NAMALWA (cell line): ENCODE results near the gene ZSCAN5B.
A peak's percentile ranks its signal among the peaks of the same experiment; 100 is the strongest.
"Not testable (repeated sequence)": the region's sequence is repeated elsewhere in the genome, so short reads cannot be mapped to it uniquely, and the experiment has no call there.

Experiments used
- DNase-seq: peaks from one replicate; pipeline ENCODE4 v3.0.0-alpha.2; 2015; ENCODE audit warnings: low spot score

The ZSCAN5B gene

GRCh38 chr19:56197646-56198045 lies at the start of gene ZSCAN5B:
Gene ZSCAN5B (minus strand): TSS chr19:56197783. CDS start chr19:56193052, 4,731 bp downstream.
- not testable (repeated sequence) for DNase-seq

GRCh38 chr19:56245764-56246163 lies 48.2 kb upstream of the ZSCAN5B start:
- not testable (repeated sequence) for DNase-seq

- DNase-seq: no peak
Measured at GRCh38 chr19:56245121-56245740, 47.6 kb upstream of the ZSCAN5B start.

- DNase-seq: no peak
Measured at GRCh38 chr19:56223481-56223880, 25.9 kb upstream of the ZSCAN5B start.

- no peak for DNase-seq
Measured at GRCh38 chr19:56222901-56223300, 25.3 kb upstream of the ZSCAN5B start.

- DNase-seq: no peak
Measured at GRCh38 chr19:56221851-56222250, 24.3 kb upstream of the ZSCAN5B start.

GRCh38 chr19:56221442-56221841 lies 23.9 kb upstream of the ZSCAN5B start:
- DNase-seq: peak; percentile 8

GRCh38 chr19:56218961-56219360 lies 21.4 kb upstream of the ZSCAN5B start:
- DNase-seq: no peak

GRCh38 chr19:56217039-56217949 lies 19.7 kb upstream of the ZSCAN5B start:
- DNase-seq: no peak

- no peak for DNase-seq
Measured at GRCh38 chr19:56211718-56212117, 14.1 kb upstream of the ZSCAN5B start.

GRCh38 chr19:56210036-56210435 lies 12.5 kb upstream of the ZSCAN5B start:
- not testable (repeated sequence) for DNase-seq

- DNase-seq: no peak
Measured at GRCh38 chr19:56209091-56209490, 11.5 kb upstream of the ZSCAN5B start.

GRCh38 chr19:56207581-56207980 lies 10.0 kb upstream of the ZSCAN5B start:
- DNase-seq: not testable (repeated sequence)

- no peak for DNase-seq
Measured at GRCh38 chr19:56201973-56202372, 4.4 kb upstream of the ZSCAN5B start, which contains the start of gene ZSCAN5C. Gene ZSCAN5C (plus strand): TSS chr19:56202273. CDS start chr19:56205914, 3,641 bp downstream.

- no peak for DNase-seq
Measured at GRCh38 chr19:56199687-56200086, 2.1 kb upstream of the ZSCAN5B start.

- DNase-seq: no peak
Measured at GRCh38 chr19:56193981-56194640, 3.5 kb downstream of the ZSCAN5B start.

- DNase-seq: no peak
Measured at GRCh38 chr19:56191711-56192110, 5.9 kb downstream of the ZSCAN5B start.

- no peak for DNase-seq
Measured at GRCh38 chr19:56191115-56191514, 6.5 kb downstream of the ZSCAN5B start.

- DNase-seq: no peak
Measured at GRCh38 chr19:56189785-56190184, 7.8 kb downstream of the ZSCAN5B start.

- no peak for DNase-seq
Measured at GRCh38 chr19:56177564-56178243, 19.9 kb downstream of the ZSCAN5B start.

- no peak for DNase-seq
Measured at GRCh38 chr19:56176881-56177280, 20.7 kb downstream of the ZSCAN5B start.

GRCh38 chr19:56176310-56176709 lies 21.3 kb downstream of the ZSCAN5B start:
- DNase-seq: not testable (repeated sequence)
